SH-SY5Y (cell line): Measurements from ENCODE around the gene ARHGAP26.

Experiments
- GATA2 ChIP-seq: IDR thresholded peaks from 2 replicates; pipeline ENCODE4 v1.6.1; 2011; ENCODE audit warnings: mild to moderate bottlenecking, low read depth, low read length
- GATA3 ChIP-seq: IDR thresholded peaks from 2 replicates; pipeline ENCODE4 v1.6.1; 2011; ENCODE audit warnings: low read depth, mild to moderate bottlenecking, low read length, moderate library complexity

Gene ARHGAP26

DNA sequence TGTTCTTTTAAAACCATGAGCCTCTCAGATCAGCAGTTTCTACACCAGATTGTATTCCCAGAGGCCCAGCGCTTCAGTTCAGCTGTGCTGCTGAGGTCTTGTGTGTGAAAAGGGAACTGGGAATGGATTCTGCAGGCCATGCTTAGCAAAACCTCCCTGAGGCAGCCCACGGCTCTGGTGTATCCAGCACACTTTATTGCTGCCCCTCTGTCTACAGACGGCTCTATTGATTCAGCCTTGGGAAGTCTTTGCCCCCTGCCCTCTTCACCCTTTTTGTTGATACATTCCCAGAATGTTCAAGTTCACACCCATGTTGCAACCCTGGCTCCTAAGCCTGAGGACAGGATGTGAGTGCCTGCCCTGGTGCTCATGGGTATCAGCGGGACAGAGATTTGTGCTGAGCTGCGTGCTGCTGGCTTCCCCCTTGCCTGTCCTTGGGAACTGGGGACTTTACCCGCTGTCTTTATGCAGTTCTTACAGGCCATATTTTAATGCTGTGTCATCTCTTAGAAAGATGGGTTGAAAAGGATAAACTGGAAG lies 37.3 kb downstream of the ARHGAP26 start:
- TF ChIP-seq GATA2 (no peak), GATA3 (no peak)

DNA sequence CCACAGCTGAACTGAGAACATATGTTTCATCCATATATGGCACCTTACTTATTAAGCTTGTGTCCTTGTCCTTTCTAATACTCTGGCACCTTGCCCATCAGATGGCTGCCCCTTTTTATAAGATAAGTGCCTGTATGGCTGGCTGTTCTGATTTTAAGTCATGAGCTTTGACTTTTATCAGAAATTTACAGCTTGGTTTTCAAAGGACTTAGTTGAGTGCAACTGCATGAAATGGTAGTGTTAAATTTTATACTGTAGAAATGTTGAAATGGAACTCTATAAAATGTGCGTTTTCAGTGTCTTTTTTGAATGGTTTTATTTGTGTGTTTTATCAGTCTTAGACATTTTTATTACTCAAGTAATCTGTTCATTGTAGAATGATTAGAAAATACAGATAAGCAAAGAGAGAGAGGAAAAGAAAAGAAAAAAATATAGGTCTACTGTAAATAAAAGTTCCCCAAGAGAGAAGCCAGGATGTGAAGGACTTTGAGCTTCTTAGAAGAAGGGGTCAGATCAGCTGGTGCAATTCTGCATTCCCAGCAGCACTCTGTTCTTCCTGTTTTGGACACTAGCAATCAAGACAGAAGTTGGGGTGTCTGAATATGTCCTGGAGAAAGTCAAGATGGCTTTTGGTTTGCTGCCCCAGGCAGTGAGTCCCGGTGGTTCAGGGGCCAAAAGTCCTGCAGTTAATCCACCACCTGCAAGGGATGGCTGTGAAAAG lies 38.9 kb downstream of the ARHGAP26 start:
- peak; percentile 100 for TF ChIP-seq GATA3
- TF ChIP-seq GATA2: peak; percentile 98

DNA sequence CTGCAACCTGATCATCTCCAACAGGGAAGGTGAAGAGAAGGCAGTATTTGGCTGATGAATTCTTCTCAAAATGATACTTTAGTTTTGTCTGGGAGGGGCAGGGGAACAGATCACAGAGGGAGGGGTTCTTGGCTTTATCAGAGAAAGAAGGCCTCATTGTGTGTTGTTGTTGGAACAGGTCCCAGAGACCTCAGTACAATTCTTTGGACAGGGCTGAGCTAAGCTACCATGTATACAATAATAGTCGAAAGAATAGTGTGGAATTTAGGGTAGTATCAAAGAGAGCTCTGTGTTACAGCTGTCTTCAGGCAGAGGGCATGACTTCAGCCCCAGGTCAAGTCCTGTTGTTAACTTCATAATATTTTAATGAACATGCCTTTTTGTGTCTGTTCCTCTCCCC lies 39.9 kb downstream of the ARHGAP26 start:
- TF ChIP-seq GATA2: no peak
- TF ChIP-seq GATA3: no peak

DNA sequence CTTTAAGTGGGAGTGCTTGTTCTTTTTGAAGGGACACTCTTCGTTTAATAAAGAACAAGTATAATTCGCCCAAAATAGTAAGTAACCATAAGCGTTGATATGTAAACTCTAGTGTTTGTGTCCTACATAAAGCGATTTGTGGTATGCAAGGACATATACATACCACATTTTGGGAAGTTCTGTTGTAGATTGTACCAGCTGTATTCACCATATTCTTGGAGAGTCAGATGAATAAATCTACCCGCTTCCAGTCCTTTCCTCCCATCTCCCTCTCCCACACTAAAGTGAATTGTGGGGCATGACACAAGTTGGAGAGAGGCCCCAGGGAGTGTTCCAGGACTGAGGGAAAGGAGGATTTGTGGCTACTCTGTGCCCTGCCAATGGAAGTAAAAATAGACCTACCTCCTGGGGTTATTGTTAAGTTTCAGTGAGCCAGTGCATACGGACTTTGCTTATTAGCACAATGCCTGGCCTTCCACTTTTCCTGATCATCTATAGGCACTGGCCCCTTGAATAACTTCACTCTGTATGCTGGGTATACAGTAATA lies 40.6 kb downstream of the ARHGAP26 start:
- TF ChIP-seq GATA2 (no peak), GATA3 (no peak)

DNA sequence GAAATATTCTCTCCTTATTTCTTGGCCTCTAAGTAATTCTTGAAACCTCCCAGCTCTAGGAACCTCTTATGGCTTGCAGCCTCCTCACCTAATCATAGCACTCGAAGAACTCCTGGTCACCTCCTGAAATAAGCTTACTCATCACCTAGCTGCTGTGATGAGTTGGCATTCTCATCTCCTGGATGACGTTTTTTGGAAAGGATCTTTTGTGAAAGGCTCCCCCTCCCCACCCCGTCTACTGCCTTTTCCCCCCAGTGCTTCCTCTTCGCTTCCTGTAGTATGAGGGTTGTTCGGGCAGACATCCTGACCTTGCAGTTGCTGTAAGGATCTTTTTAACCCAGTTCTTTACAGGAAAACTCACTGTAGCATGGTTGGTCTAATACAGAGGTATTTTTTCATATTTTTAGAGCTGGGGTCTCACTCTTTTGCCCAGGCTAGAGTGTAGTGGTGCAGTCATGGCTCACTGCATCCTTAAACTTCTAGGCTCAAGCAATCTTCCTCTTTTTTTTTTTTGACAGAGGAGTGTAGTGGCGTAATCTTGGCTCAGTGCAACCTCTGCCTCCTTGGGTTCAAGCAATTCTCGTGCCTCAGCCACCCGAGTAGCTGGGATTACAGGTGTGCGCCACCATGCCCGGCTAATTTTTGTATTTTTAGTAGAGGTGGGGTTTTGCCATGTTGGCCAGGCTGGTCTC lies 41.8 kb downstream of the ARHGAP26 start:
- TF ChIP-seq GATA2 (no peak), GATA3 (no peak)

DNA sequence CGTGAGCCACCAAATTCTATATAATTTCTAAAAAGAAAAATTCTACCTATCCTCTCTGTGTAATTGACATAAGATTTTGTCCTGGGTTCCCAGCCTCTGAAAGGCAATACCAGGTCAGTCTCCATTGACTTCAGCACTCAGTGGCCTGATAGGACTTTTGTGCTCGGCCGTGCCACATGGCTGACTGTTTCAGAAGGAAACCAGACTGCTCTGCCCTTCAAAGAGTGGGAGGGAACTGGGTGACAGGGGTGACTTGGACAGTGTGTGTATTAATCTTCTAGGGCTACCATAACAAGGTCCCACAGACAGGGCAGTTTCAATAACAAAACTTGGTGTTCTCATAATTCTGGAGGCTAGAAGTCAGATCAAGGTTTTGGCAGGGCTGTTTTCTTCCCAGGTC lies 43.0 kb downstream of the ARHGAP26 start:
- TF ChIP-seq GATA3 (no peak), GATA2 (no peak)

DNA sequence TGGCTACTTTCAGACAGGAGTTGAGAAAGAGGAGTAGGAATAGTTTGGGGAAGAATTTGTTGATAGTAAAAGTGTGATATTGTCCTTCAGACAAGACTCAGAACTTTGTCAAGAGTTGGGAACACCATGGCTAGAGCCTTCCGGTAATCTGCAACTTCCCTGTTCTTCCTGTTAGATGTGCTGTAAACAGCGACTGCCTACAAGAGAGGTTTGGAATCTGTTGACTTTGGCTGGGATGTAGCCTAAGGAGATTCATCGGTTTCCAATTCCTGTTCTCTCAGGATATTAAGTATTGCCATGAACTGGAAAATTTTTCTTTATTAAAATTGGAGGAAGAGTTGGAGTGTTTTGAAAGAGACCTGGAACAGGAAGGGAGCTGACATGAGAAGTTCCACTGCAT lies 43.9 kb downstream of the ARHGAP26 start:
- TF ChIP-seq GATA3: no peak
- TF ChIP-seq GATA2: no peak

DNA sequence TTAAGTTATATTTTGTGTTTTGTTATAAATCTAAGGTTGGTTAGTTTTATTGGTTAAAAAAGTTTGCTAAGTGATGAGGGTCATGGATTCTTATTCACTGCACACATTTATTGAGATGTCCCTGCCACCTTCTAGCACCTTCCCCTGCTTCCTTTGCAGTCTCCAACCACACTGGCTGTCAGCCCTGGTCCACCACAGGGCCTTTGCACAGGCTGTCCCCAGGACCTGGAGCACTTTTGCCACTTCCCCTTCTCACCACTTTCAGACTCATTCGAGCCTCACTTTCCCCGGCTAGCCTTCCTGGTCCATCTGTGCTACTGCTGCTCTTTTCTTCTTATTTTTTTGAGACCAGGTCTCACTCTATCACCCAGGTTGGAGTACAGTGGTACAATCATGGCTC lies 45.3 kb downstream of the ARHGAP26 start:
- no peak for TF ChIP-seq GATA2
- TF ChIP-seq GATA3: no peak

DNA sequence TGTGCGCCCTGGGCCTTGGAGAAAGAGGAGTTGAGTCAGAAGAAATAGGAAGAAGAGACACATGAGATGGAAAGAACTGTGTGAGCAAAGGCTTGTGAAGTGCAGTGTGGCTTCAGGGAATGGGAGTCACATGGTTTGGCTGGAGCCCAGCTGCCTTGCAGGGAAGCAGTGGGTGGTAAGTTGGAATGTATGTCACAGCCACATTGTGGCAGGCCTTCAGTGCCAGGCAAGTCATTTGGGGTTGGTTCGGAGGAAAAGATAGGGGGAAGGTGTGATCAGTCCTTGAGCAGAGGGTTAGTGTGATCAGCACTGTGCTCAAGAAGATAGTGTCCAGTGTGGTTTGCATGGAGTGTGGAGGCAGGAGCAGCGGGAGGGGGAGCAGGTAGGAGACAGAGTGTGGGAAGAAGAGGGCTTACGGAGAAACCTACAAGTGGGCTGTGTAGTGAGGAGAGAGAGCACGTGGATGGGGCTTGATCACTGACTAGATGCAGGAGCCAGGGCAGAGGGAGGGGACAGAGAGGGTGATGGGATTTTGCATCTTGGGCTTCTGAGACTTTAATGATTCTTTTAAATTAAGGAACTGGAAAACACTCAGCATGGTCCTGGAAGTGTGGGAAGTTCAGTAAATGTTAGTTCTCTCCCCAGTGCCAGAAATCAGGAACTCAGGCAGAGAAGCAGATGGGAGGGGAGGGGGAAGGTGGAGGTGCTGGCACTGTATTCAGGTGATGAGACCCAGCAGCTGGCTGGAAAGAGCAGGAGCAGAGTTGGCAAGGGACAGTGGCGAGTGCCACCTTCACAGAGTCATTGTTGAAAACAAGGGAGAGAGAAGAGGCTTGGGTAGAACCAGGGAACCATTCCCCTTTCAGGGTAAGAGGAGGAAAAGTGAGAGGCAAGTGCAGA lies 46.6 kb downstream of the ARHGAP26 start:
- TF ChIP-seq GATA2 (no peak), GATA3 (no peak)

DNA sequence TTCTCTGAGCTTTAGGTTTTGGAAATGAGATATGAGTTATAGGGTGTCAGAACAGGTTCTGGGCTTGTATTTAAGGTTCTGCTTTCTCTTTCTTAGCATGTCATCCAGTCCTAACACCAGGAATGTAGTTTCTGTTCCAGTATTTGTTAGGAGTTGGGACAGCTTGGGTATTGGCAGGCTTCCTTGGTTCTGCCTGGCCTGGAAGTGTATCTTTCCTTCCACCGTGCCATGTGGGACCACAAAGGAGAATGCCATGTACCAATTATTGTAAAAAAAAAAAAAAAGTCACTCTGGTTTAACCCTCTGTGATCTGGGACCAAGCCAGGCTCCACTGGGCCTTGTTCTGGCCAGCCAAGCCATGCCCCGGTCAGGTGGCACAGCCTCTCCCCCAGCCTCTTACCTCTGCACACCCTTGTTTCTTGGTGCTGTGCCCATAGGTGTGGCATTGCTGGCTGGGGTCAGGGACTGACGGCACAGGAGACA lies 47.8 kb downstream of the ARHGAP26 start:
- TF ChIP-seq GATA3 (no peak), GATA2 (no peak)

DNA sequence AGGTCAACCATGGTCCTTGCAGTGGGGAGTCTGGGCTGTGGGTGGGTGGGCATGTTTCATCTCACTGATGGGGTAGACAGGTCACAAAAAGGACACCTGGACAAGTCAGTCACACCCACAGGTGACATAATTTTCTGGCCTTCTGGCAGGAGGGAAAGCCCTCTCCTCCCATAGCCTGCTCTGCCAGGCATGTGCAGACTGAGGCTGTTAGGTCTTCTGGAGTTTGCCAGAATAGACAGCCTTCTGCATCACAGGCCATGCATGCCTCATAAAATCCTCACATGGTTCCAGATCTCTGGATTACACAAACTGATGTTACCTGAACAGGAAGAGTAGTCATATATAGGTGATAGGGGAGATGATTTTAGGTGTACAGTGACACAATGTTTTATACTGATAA lies 49.1 kb downstream of the ARHGAP26 start:
- no peak for TF ChIP-seq GATA3
- no peak for TF ChIP-seq GATA2

DNA sequence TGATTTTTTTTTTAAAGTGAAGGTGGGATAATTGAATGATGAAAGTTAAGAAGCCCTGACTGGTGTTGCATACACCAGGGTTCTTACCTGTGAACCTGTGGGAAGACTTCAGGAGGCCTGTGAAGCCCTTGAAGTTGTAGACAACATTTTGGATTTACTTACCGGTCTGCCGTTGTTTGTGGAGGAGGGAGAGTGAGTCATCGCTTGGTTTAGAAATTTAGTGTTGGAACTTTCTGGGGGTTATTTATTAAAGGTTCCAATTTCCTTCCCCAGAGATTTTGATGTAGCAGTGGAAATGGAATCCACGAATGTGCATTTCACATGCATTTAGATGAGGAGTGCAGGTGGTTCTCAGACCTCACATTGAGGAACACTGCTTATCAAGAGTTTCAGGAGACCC lies 49.6 kb downstream of the ARHGAP26 start:
- TF ChIP-seq GATA2: no peak
- TF ChIP-seq GATA3: no peak

DNA sequence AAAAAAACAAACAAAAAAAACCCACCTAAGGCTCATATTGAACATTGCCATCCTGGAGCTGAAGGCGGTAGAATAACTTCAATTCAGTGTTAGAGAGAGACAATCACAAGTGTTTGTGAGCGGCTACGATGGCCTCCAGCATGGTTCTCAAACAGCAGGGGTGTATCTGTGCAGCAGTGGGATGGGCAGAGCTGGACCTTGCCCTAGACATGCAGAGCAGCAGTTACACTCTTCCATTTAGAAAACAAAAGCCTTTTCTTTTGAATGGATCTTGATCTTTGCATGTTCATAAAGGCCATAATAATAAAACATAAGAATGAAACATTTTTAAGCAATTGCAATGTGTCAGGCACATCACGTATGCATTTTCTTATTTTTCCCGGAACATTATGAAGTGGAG lies 50.3 kb downstream of the ARHGAP26 start:
- TF ChIP-seq GATA3 (no peak), GATA2 (no peak)
